A549 (cell line): Measurements from ENCODE around the gene NR4A1. TPM values are rescaled to one million over a fixed set of nuclear protein-coding genes. Genes with fewer than 3 reads are reported as not detected.
A peak's percentile ranks its signal among the peaks of the same experiment; 100 is the strongest.

ENCODE experiments used
- ATAC-seq, 2 experiments: fragments of 200-7000 bp in 1 of 2; fragments of >200 bp in 1 of 2; cut with Nextera tagmentation in 1 of 2; cut with Tn5 transposase in 1 of 2; 3 replicates each; pipeline versions ENCODE4 v1.8.0 to v1.9.1; 2018 to 2020; ENCODE audit warnings: mild to moderate bottlenecking in 1 of 2, moderate library complexity in 1 of 2
- CTCF ChIA-PET: fragments of 300-600 bp; sonication (Branson Sonifier 250); formaldehyde crosslinking; extraction: SDS; loops from one replicate; lab custom pipeline; 2021; ENCODE audit warnings: antibody characterized with exemption, inconsistent platforms; lab: Yijun Ruan, JAX
- POLR2A ChIA-PET: fragments of 350-600 bp; formaldehyde crosslinking; extraction: SDS; loops from one replicate; lab custom pipeline; 2021; ENCODE audit warnings: antibody characterized with exemption, inconsistent platforms; lab: Yijun Ruan, JAX
- DNase-seq, 2 experiments: peaks; one replicate each; pipeline versions ENCODE4 v3.0.0 to v3.0.0-alpha.2; 2011 to 2016; ENCODE audit warnings: low read depth in 1 of 2, low spot score in 1 of 2
- FAIRE-seq: peaks from 2 replicates; lab custom pipeline; 2011; peaks lifted over from hg19 to GRCh38; lab: Jason Lieb, UNC
- H3K27ac ChIP-seq, 2 experiments: fragments of >200 bp; sonication (Bioruptor Twin); formaldehyde crosslinking; 3 replicates each; pipeline ENCODE4 v1.5.1; 2016 to 2017
- H3K4me1 ChIP-seq: fragments of >200 bp; sonication (Bioruptor Twin); formaldehyde crosslinking; 3 replicates; pipeline ENCODE4 v1.6.1; 2016
- H3K4me2 ChIP-seq: fragments of >200 bp; sonication (Bioruptor Twin); formaldehyde crosslinking; 3 replicates; pipeline ENCODE4 v1.6.1; 2016
- H3K4me3 ChIP-seq: fragments of >200 bp; sonication (Bioruptor Twin); formaldehyde crosslinking; 3 replicates; pipeline ENCODE4 v1.5.1; 2016
- H3K9me3 ChIP-seq: fragments of >200 bp; sonication (Bioruptor Twin); formaldehyde crosslinking; 3 replicates; pipeline ENCODE4 v1.6.1; 2016
- ATOH8 ChIP-seq: fragments of 250-450 bp; sonication (Bioruptor Pico); IDR thresholded peaks from 2 replicates; pipeline ENCODE4 v1.5.0; 2020; ENCODE audit warnings: low read depth, mild to moderate bottlenecking, moderate library complexity
- CBX2 ChIP-seq: fragments of 200-600 bp; sonication (generic); IDR thresholded peaks from 2 replicates; pipeline ENCODE4 v1.6.1; 2016; ENCODE audit warnings: low read depth, mild to moderate bottlenecking, borderline replicate concordance
- CEBPB ChIP-seq, 2 experiments: fragments of >200 bp in 1 of 2; sonication (Bioruptor Twin) in 1 of 2; formaldehyde crosslinking in 1 of 2; IDR thresholded peaks; 2 replicates each; pipeline ENCODE4 v1.6.1; 2012 to 2016
- EHMT2 ChIP-seq: fragments of 200-600 bp; sonication (generic); IDR thresholded peaks from 2 replicates; pipeline ENCODE4 v1.6.1; 2016; ENCODE audit warnings: antibody characterized with exemption, low read depth, mild to moderate bottlenecking, moderate library complexity
- FOSB ChIP-seq: fragments of 250-450 bp; sonication (Bioruptor Pico); IDR thresholded peaks from 2 replicates; pipeline ENCODE4 v1.5.0; 2020; ENCODE audit warnings: mild to moderate bottlenecking, moderate library complexity
- HOXA7 ChIP-seq: fragments of 250-450 bp; sonication (Bioruptor Pico); IDR thresholded peaks from 2 replicates; pipeline ENCODE4 v1.5.0; 2020; ENCODE audit warnings: mild to moderate bottlenecking, moderate library complexity
- HOXB13 ChIP-seq: fragments of 250-450 bp; sonication (Bioruptor Pico); IDR thresholded peaks from 2 replicates; pipeline ENCODE4 v1.5.0; 2020; ENCODE audit warnings: low read depth, mild to moderate bottlenecking, moderate library complexity
- KDM1A ChIP-seq: fragments of 200-600 bp; sonication (generic); IDR thresholded peaks from 2 replicates; pipeline ENCODE4 v1.6.1; 2016; ENCODE audit warnings: low read depth, mild to moderate bottlenecking
- MYC ChIP-seq: IDR thresholded peaks from 2 replicates; pipeline ENCODE4 v1.6.1; 2012; ENCODE audit warnings: mild to moderate bottlenecking, inconsistent platforms, low read length, improper control_type of control experiment, borderline replicate concordance
- NFE2L2 ChIP-seq: fragments of 150-350 bp; conservative IDR thresholded peaks from 2 replicates; pipeline ENCODE4 v1.6.1; 2014; ENCODE audit warnings: low read length
- RAD21 ChIP-seq, 2 experiments: fragments of >200 bp in 1 of 2; sonication (Bioruptor Twin) in 1 of 2; formaldehyde crosslinking in 1 of 2; IDR thresholded peaks in 1 of 2; conservative IDR thresholded peaks in 1 of 2; 2 replicates in 1 of 2; 3 replicates in 1 of 2; pipeline ENCODE4 v1.6.1; 2012 to 2018; ENCODE audit warnings: inconsistent platforms in 1 of 2
- RARB ChIP-seq: fragments of 250-450 bp; sonication (Bioruptor Pico); IDR thresholded peaks from 2 replicates; pipeline ENCODE4 v1.8.0; 2021; ENCODE audit warnings: mild to moderate bottlenecking, moderate library complexity
- WGBS: methylation state at CpG from one replicate; pipeline ENCODE4 v1.1.6; 2017; ENCODE audit errors: missing lambda C conversion rate; 5-methylcytosine and 5-hydroxymethylcytosine counted together
- polyA plus RNA-seq, 4 experiments: library from polyadenylated mRNA; depleted of rRNA in 3 of 4; stranded (reverse); fragments of >200 nt; fragmentation: RNase III in 1 of 4; extraction: RNeasy Plus Mini Kit Qiagen cat#74134 plus additional on column Dnase treatment in 1 of 4; gene quantifications; 2 replicates in 3 of 4; 3 replicates in 1 of 4; pipeline ENCODE4 v1.2.3, GENCODE V29; 2011 to 2017
- TF ChIP-seq, protein P1 (sequence below): IDR thresholded peaks from 2 replicates; pipeline ENCODE4 v1.6.1; 2012
- TF ChIP-seq, protein P2 (sequence below): IDR thresholded peaks from 2 replicates; pipeline ENCODE4 v1.6.1; 2012; ENCODE audit warnings: low read depth, borderline replicate concordance

NR4A1 gene
- polyA plus RNA-seq, 2 of the 4 experiments (the other 2 are of a cell fraction) = 39.6 to 89.6 TPM

DNA sequence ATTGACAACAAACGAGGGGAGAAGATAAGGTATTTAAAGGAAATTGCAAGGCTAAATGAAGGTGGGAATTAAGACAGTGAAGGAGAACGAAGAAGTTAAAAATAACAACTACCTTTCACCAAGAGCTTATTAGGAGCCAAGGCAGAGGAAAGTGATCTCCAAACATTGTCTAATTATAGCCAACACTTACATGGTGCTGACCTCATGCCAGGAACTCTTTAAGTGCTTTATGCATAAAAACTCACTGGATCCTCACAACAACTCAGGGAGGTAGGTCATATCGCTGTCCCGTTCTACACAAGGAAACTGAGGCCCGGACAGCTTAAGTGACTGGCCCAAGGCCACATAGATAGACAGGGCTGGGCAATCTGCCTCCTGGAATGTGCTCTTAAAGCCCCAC lies 25.0 kb upstream of the NR4A1 start:
- peak overlapping the region; percentile 27; the same call in 1 of the 3 replicates for H3K4me3 ChIP-seq
- 63% methylated on average over 5 of the region's 5 CpGs for WGBS
- ChIA-PET CTCF (interaction anchor here (0.6 to 41.8 kb wide), 35 partner anchors 10 to 967 kb away, joined by 3 to 1730 read pairs (median 5); partner anchors contain the start of genes ATG101, KRT80, NR4A1 and SMIM41), POLR2A (interaction anchor here (0.6 to 1.6 kb wide), 6 partner anchors 26 to 943 kb away, joined by 3 to 18 read pairs (median 3); partner anchors contain the start of gene ATG101)
- no peaks in the 10 kb centered on the region for H3K9me3 ChIP-seq
- H3K27ac ChIP-seq = peak overlapping the region in 1 of 2 experiments; percentile 80; a peak in 3 of 6 replicates
- peak overlapping the region; percentile 68 for H3K4me2 ChIP-seq
- H3K4me1 ChIP-seq = peaks cover 21% of the 10 kb centered on the region
- DNase-seq (no peak), FAIRE-seq (no peak), ATAC-seq (no peak)
- no peak for TF ChIP-seq RARB
- no peak for TF ChIP-seq NFE2L2
- no peak for TF ChIP-seq ATOH8 (CRISPR knock-in tag)
- TF ChIP-seq, all 56 proteins: peak for 0

- TF ChIP-seq RARB (no peak), RAD21 (conservative IDR thresholded peaks at IDR 0.05 in 1 of 2, IDR thresholded peaks at IDR 0.05 in 1 of 2) (no peak), NFE2L2 (no peak)
- TF ChIP-seq, protein P1, sequence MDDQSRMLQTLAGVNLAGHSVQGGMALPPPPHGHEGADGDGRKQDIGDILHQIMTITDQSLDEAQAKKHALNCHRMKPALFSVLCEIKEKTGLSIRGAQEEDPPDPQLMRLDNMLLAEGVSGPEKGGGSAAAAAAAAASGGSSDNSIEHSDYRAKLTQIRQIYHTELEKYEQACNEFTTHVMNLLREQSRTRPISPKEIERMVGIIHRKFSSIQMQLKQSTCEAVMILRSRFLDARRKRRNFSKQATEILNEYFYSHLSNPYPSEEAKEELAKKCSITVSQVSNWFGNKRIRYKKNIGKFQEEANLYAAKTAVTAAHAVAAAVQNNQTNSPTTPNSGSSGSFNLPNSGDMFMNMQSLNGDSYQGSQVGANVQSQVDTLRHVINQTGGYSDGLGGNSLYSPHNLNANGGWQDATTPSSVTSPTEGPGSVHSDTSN = no peak
- DNase-seq = no peak
- FAIRE-seq = no peak
- no peaks in the 10 kb centered on the region for H3K9me3 ChIP-seq
- H3K4me1 ChIP-seq = peaks cover 23% of the 10 kb centered on the region
- H3K4me2 ChIP-seq = no peak overlapping the region
- ChIA-PET CTCF (interaction anchor here (0.6 to 41.8 kb wide), 8 partner anchors 2 to 954 kb away, joined by 4 to 1730 read pairs (median 365); partner anchors contain the start of genes ATG101, NR4A1, SMIM41 and TAMALIN), POLR2A (interaction anchor here (1.2 kb wide), 1 partner anchor 42 kb away, joined by 3 read pairs; the partner anchor contains the start of gene ATG101)
- H3K4me3 ChIP-seq = no peak overlapping the region
- ATAC-seq = no peak
- H3K27ac ChIP-seq = 0 out of 6 replicates have a peak overlapping the region, but pooled peaks of 1 of the 2 experiments have one; percentile 15
- 88% methylated on average over 6 of the region's 12 CpGs for WGBS
Measured at GRCh38 chr12:52027085-52027843, 24.0 kb upstream of the NR4A1 start.

GRCh38 chr12:52029685-52030084 lies 21.6 kb upstream of the NR4A1 start:
- CTCF ChIA-PET = interaction anchor here (1.0 to 41.8 kb wide), 7 partner anchors 5 to 553 kb away, joined by 3 to 1730 read pairs (median 426); partner anchors contain the start of genes ATG101, NR4A1, SMIM41 and TAMALIN
- TF ChIP-seq HOXB13 (CRISPR knock-in tag) (no peak), CEBPB (IDR thresholded peaks at IDR 0.05) (no peak), KDM1A (no peak)
- TF ChIP-seq, all 56 proteins: peak for 0
- DNase-seq (peak; percentile 62 to 76), FAIRE-seq (no peak), ATAC-seq (peak; percentile 16 to 19; a peak in 4 of 6 replicates)
- H3K4me1 ChIP-seq = peaks cover 29% of the 10 kb centered on the region
- no peaks in the 10 kb centered on the region for H3K9me3 ChIP-seq
- POLR2A ChIA-PET = no interaction called here
- H3K4me2 ChIP-seq = no peak overlapping the region
- 40% methylated on average over 4 of the region's 4 CpGs for WGBS
- H3K4me3 ChIP-seq = no peak overlapping the region
- peak overlapping the region in 1 of 2 experiments; percentile 21; a peak in 1 of 6 replicates for H3K27ac ChIP-seq

DNA sequence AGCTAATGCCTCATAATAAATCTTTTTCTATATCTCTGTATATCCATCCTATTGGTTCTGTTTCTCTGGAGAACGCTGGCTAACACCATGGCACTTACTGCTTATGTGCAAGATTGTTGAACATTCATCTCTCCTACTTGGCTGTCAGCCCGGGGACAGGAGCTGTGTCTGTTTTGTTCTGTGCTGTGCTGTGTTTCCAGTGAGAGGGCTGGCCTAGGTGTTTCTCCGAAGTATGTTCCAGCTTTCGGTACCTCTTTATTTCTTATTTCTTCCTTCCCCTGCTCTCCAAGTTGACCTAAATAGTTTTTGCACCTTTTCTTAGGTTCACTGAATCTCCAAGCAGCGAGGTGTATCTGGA lies 18.8 kb upstream of the NR4A1 start:
- TF ChIP-seq CBX2 = no peak
- TF ChIP-seq HOXA7 (CRISPR knock-in tag) = no peak
- no peak for TF ChIP-seq EHMT2
- TF ChIP-seq MYC = no peak
- 0 out of 2 replicates have a peak, but pooled peaks have one; percentile 13 for TF ChIP-seq FOSB (CRISPR knock-in tag)
- TF ChIP-seq, protein P2, sequence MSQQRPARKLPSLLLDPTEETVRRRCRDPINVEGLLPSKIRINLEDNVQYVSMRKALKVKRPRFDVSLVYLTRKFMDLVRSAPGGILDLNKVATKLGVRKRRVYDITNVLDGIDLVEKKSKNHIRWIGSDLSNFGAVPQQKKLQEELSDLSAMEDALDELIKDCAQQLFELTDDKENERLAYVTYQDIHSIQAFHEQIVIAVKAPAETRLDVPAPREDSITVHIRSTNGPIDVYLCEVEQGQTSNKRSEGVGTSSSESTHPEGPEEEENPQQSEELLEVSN = no peak
- FAIRE-seq (no peak), DNase-seq (no peak), ATAC-seq (peak; percentile 13 to 22; a peak in 1 of 6 replicates)
- peaks cover 28% of the 10 kb centered on the region for H3K4me1 ChIP-seq
- H3K9me3 ChIP-seq = no peaks in the 10 kb centered on the region
- peak overlapping the region; percentile 32 for H3K4me3 ChIP-seq
- POLR2A ChIA-PET = interaction anchor here (0.5 to 2.5 kb wide), 8 partner anchors 9 to 88 kb away, joined by 3 to 37 read pairs (median 6); partner anchors contain the start of genes ATG101 and NR4A1
- H3K4me2 ChIP-seq = peak overlapping the region; percentile 76
- peak overlapping the region; percentile 9 to 44; a peak in 2 of 6 replicates for H3K27ac ChIP-seq
- WGBS = 31% methylated on average over 5 of the region's 5 CpGs
- CTCF ChIA-PET = interaction anchor here (1.2 to 41.8 kb wide), 9 partner anchors 6 to 111 kb away, joined by 4 to 1730 read pairs (median 7); partner anchors contain the start of genes ATG101, NR4A1, SMIM41 and TAMALIN
